Activated naive CD8-positive, alpha-beta T cell treated with anti-CD3 and anti-CD28 coated beads for 36 hours (primary cell): ENCODE measurements around the gene FGFBP3. TPM values are rescaled to one million over a fixed set of nuclear protein-coding genes. Genes with fewer than 3 reads are reported as not detected.

ENCODE experiments used
- DNase-seq: peaks from one replicate; pipeline ENCODE4 v3.0.0; 2021
- H3K27ac Mint-ChIP-seq: one replicate; pipeline ENCODE4 v1.8.0; 2022; ENCODE audit warnings: mild to moderate bottlenecking, moderate library complexity, mixed read lengths
- H3K27me3 Mint-ChIP-seq: one replicate; pipeline ENCODE4 v1.8.0; 2022; ENCODE audit warnings: mild to moderate bottlenecking, mixed read lengths
- H3K36me3 Mint-ChIP-seq: one replicate; pipeline ENCODE4 v1.8.0; 2021; ENCODE audit warnings: mild to moderate bottlenecking, mixed read lengths
- H3K4me1 Mint-ChIP-seq: one replicate; pipeline ENCODE4 v1.8.0; 2021; ENCODE audit warnings: mixed read lengths
- H3K4me3 Mint-ChIP-seq: one replicate; pipeline ENCODE4 v1.8.0; 2022; ENCODE audit warnings: mild to moderate bottlenecking, moderate library complexity, mixed read lengths
- H3K9me3 Mint-ChIP-seq: one replicate; pipeline ENCODE4 v1.8.0; 2022; ENCODE audit warnings: mixed read lengths
- total RNA-seq, 2 experiments: library from RNA; stranded (reverse); gene quantifications; one replicate each; pipeline ENCODE4 v1.2.3, GENCODE V29; 2021

FGFBP3 gene
- total RNA-seq, 2 experiments from 2014 or later, result 3.6 to 3.9 TPM

- no peak overlapping the region for H3K4me3 Mint-ChIP-seq
- peaks cover 18% of the 10 kb centered on the region for H3K27me3 Mint-ChIP-seq
- H3K36me3 Mint-ChIP-seq, result no peaks in the 10 kb centered on the region
- no peak for DNase-seq
- H3K4me1 Mint-ChIP-seq, result peaks cover 9% of the 10 kb centered on the region
- H3K9me3 Mint-ChIP-seq, result peaks cover 1% of the 10 kb centered on the region
- H3K27ac Mint-ChIP-seq, result no peak overlapping the region
Measured at GRCh38 chr10:91885362-91886079, 23.8 kb downstream of the FGFBP3 start.

- Mint-ChIP-seq H3K27me3 (peaks cover 11% of the 10 kb centered on the region), H3K4me1 (peaks cover 9% of the 10 kb centered on the region)
Measured at GRCh38 chr10:91884536-91884935, 24.8 kb downstream of the FGFBP3 start.

GRCh38 chr10:91883549-91884444 lies 25.5 kb downstream of the FGFBP3 start:
- peaks cover 6% of the 10 kb centered on the region for H3K27me3 Mint-ChIP-seq
- DNase-seq, result no peak
- no peak overlapping the region for H3K4me3 Mint-ChIP-seq
- H3K27ac Mint-ChIP-seq, result no peak overlapping the region
- peaks cover 1% of the 10 kb centered on the region for H3K9me3 Mint-ChIP-seq
- H3K4me1 Mint-ChIP-seq, result peaks cover 9% of the 10 kb centered on the region
- no peaks in the 10 kb centered on the region for H3K36me3 Mint-ChIP-seq

More at GRCh38 chr10:91884536-91884935, 24.8 kb downstream of the FGFBP3 start:
- no peak overlapping the region for H3K27ac Mint-ChIP-seq
- peaks cover 1% of the 10 kb centered on the region for H3K9me3 Mint-ChIP-seq
- H3K4me3 Mint-ChIP-seq, result no peak overlapping the region
- no peak for DNase-seq
- no peaks in the 10 kb centered on the region for H3K36me3 Mint-ChIP-seq

GRCh38 chr10:91880310-91880709 lies 29.0 kb downstream of the FGFBP3 start:
- Mint-ChIP-seq H3K4me1 (no peaks in the 10 kb centered on the region), H3K36me3 (no peaks in the 10 kb centered on the region), H3K4me3 (no peak overlapping the region)

GRCh38 chr10:91879515-91880170 lies 29.6 kb downstream of the FGFBP3 start:
- H3K36me3 Mint-ChIP-seq, result no peaks in the 10 kb centered on the region

More at GRCh38 chr10:91880310-91880709, 29.0 kb downstream of the FGFBP3 start:
- DNase-seq, result no peak
- Mint-ChIP-seq H3K27me3 (no peaks in the 10 kb centered on the region), H3K9me3 (peaks cover 1% of the 10 kb centered on the region), H3K27ac (no peak overlapping the region)

GRCh38 chr10:91875779-91876178 lies 33.5 kb downstream of the FGFBP3 start:
- H3K36me3 Mint-ChIP-seq, result no peaks in the 10 kb centered on the region
- H3K4me3 Mint-ChIP-seq, result no peak overlapping the region
- H3K9me3 Mint-ChIP-seq, result no peaks in the 10 kb centered on the region
- DNase-seq, result no peak
- no peaks in the 10 kb centered on the region for H3K4me1 Mint-ChIP-seq
- H3K27me3 Mint-ChIP-seq, result no peaks in the 10 kb centered on the region
- no peak overlapping the region for H3K27ac Mint-ChIP-seq

More at GRCh38 chr10:91879515-91880170, 29.6 kb downstream of the FGFBP3 start:
- Mint-ChIP-seq H3K4me1 (no peaks in the 10 kb centered on the region), H3K4me3 (no peak overlapping the region), H3K27ac (no peak overlapping the region), H3K9me3 (peaks cover 1% of the 10 kb centered on the region), H3K27me3 (no peaks in the 10 kb centered on the region)
- no peak for DNase-seq

- H3K27me3 Mint-ChIP-seq, result no peaks in the 10 kb centered on the region
- no peaks in the 10 kb centered on the region for H3K4me1 Mint-ChIP-seq
- H3K36me3 Mint-ChIP-seq, result no peaks in the 10 kb centered on the region
- H3K27ac Mint-ChIP-seq, result no peak overlapping the region
- no peak for DNase-seq
- no peak overlapping the region for H3K4me3 Mint-ChIP-seq
- H3K9me3 Mint-ChIP-seq, result no peaks in the 10 kb centered on the region
Measured at GRCh38 chr10:91875156-91875555, 34.1 kb downstream of the FGFBP3 start.

- no peaks in the 10 kb centered on the region for H3K4me1 Mint-ChIP-seq
- H3K27me3 Mint-ChIP-seq, result no peaks in the 10 kb centered on the region
- no peak overlapping the region for H3K27ac Mint-ChIP-seq
- peaks cover 2% of the 10 kb centered on the region for H3K36me3 Mint-ChIP-seq
- no peaks in the 10 kb centered on the region for H3K9me3 Mint-ChIP-seq
- no peak overlapping the region for H3K4me3 Mint-ChIP-seq
- DNase-seq, result no peak
Measured at GRCh38 chr10:91865562-91866081, 43.7 kb downstream of the FGFBP3 start.

- no peaks in the 10 kb centered on the region for H3K4me1 Mint-ChIP-seq
- H3K36me3 Mint-ChIP-seq, result peaks cover 2% of the 10 kb centered on the region
- DNase-seq, result no peak
- H3K4me3 Mint-ChIP-seq, result no peak overlapping the region
- no peak overlapping the region for H3K27ac Mint-ChIP-seq
- no peaks in the 10 kb centered on the region for H3K27me3 Mint-ChIP-seq
- H3K9me3 Mint-ChIP-seq, result no peaks in the 10 kb centered on the region
Measured at GRCh38 chr10:91864744-91865143, 44.5 kb downstream of the FGFBP3 start.

- H3K9me3 Mint-ChIP-seq, result no peaks in the 10 kb centered on the region
- no peaks in the 10 kb centered on the region for H3K27me3 Mint-ChIP-seq
- DNase-seq, result no peak
- no peaks in the 10 kb centered on the region for H3K4me1 Mint-ChIP-seq
- H3K36me3 Mint-ChIP-seq, result peaks cover 2% of the 10 kb centered on the region
- H3K4me3 Mint-ChIP-seq, result no peak overlapping the region
- H3K27ac Mint-ChIP-seq, result no peak overlapping the region
Measured at GRCh38 chr10:91864099-91864498, 45.2 kb downstream of the FGFBP3 start.

GRCh38 chr10:91860885-91861284 lies 48.4 kb downstream of the FGFBP3 start:
- H3K9me3 Mint-ChIP-seq, result no peaks in the 10 kb centered on the region
- peaks cover 6% of the 10 kb centered on the region for H3K36me3 Mint-ChIP-seq
- H3K4me3 Mint-ChIP-seq, result no peak overlapping the region
- DNase-seq, result no peak
- no peaks in the 10 kb centered on the region for H3K27me3 Mint-ChIP-seq
- no peak overlapping the region for H3K27ac Mint-ChIP-seq
- H3K4me1 Mint-ChIP-seq, result peaks cover 2% of the 10 kb centered on the region

GRCh38 chr10:91856637-91857036 lies 52.6 kb downstream of the FGFBP3 start:
- DNase-seq, result no peak
- peaks cover 2% of the 10 kb centered on the region for H3K4me1 Mint-ChIP-seq
- H3K9me3 Mint-ChIP-seq, result no peaks in the 10 kb centered on the region
- no peak overlapping the region for H3K27ac Mint-ChIP-seq
- no peaks in the 10 kb centered on the region for H3K27me3 Mint-ChIP-seq
- no peak overlapping the region for H3K4me3 Mint-ChIP-seq
- peaks cover 5% of the 10 kb centered on the region for H3K36me3 Mint-ChIP-seq
